ENCODE measurements around the gene C19orf25.
"Not testable (repeated sequence)": the region's sequence is repeated elsewhere in the genome, so short reads cannot be mapped to it uniquely, and the experiment has no call there.

C19orf25 gene

DNA sequence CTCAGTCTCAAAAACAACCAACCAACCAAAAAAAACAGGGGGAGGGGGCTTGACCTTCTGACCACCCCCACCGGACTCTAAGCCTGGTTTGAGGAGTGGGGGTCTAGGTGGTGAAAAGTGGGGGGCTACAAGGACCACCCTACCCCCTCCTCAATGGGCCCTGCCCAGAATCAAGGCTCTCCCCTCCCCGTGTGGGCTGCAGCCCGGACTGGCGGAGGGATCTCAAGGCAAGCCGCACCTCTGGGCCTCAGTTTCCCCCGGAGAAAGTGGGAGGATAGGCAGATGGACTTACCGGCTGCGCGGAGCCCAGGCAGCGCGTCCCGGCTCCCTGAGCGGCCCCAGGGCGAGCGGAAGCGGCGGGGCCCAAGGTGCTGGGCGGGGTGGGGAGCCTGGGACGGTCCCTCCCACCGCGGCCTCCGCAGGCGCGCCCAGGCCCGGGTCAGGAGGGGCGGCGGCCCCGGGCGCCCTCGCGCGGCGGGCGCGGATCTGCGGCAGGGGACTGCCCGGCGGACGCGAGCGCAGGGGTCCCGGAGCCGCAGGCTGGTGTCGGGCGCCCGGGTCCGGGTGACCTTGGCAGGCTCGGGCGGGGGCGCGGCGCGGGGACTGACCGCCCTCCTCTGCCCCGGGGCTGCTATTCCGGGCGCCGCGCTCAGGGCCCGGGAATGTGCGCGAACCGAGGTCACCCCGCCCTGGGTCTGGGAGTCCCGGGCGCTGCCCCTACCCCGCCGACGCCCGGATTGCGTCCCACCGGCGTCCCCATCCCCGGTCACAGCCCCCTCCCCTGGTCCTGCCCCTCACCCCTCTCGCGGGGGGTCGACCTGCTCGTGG lies 33.9 kb upstream of the C19orf25 start, which contains the start of gene ADAMTSL5:
Gene ADAMTSL5 (minus strand): TSS at position 349 of the 828 bp plus-strand sequence. CDS start 2,076 bp downstream, outside the sequence.
- peak; percentile 52 to 77 (median 54) for DNase-seq (ENCODE audit: low read depth in 3 of 3)

DNA sequence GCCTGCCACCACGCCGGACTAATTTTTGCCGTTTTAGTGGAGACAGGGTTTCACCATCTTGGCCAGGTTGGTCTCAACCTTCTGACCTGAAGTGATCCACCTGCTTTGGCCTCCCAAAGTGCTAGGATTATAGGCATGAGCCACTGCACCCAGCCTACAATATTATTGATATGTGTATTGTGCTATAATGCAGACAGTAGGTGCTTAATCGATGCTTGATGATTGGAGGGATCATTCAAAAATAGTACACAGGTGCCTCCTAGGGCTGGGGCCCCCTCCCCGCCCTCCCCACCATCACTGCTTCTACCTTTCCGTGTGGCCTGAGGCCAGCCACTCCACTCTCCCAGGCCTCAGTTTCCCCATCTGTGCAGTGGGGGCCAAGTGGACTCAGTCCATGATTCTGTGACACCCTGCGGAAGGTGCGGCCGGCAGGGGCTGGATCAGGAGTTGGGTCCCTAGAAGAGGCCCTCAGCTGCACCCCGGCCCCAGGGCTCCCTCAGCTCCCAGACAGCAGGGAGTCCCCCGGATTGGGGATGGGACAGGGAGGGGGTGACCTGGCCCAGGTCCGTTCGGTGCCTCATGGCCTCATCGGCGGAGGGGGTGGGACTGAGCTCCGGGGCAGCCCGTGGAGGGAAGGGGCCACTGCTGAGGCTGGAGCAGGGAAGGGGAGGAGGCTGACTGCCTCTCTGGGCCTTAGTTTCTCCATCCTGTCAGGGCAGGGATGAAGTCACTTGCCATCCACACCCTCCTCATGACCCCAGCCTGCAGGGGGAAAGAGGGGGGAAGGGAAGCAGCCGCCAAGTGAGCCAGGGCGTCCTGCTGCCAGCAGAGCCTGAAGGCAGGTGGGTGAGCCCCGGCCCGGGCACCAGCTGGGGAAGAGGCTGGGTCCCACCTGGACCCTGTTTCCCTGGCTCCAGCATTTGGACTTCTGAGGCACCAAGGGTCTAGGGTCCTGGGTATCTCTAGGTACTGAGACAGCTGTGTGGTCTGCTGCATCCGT lies 32.6 kb upstream of the C19orf25 start:
- no peak for DNase-seq (ENCODE audit: low read depth in 3 of 3)

DNA sequence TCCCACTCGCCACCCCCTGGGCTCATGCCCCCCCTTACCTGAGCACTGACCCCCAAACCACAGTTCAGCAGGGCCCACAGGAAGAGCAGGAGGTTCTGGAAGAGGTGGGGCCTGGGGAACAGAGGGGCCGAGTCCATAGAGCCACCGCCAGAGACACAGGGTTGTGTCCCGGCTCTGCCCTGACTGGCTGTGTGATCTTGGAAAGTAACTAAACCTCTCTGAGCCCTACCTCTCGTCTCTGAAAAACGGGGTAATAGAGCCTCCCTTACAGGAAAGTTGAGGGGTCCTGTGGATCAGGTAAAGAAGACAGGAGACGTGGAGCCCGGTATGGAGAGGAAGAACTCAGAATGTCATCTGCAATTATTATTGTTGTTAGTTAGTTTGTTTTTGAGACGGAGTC lies 31.8 kb upstream of the C19orf25 start:
- no peak for DNase-seq (ENCODE audit: low read depth in 3 of 3)

DNA sequence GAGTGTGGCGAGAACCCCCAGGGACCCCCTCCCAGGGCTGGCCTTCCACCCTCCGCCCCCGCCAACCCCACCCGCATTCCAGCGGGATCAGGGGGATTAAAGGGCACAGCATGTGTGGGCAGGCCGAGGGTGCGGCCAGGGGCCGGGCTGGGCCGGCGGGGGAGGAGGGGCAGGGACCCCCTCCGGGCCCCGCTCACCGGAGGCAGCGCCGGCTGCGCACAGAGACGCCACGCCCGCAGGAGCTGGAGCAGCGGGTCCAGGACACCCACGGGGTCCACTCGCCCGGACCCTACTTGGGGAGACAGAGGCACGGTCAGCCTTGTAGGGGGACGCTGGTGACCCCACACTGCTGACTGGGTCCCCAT lies 31.4 kb upstream of the C19orf25 start:
- no peak for DNase-seq (ENCODE audit: low read depth in 3 of 3)

DNA sequence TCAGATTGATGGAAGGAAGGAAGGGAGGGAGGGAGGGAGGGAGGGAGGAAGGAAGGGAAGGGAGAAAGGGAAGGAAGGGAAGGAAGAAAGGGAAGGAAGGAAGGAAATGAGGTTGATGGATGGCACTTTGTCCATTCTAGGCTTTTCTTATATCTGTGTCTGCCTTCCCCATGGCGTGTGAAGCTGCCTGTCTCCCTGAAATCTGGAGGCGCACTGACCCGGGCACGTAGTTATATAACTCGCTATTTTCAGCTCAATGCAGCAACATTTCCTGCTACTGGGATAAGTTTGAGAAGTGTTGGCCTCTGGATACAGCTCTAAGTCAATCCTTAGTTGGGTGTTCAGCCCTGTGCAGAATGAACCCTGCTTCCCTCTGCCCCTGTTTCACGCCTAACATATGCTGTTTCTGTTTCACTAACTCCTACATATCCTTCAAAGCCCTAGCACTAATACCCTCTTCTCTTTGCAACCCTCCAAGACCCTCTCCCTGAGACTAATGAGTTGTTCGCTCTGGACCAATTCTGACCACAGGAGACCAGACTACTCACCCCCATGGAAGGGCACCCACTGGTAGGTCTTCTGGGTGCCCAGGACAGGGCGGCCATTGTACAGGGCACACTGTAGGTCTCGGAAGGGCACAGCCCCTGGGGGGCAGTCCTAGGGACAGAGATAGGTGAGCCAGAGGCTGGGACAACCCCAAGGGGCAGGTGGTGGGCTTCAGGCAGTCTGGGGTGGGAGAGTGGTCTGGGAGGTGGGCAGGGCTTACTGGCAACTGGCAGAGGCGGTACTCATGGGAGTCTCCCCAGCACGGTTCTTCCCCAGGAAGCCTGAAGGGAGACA lies 30.8 kb upstream of the C19orf25 start:
- DNase-seq (ENCODE audit: low read depth in 3 of 3) = no peak

DNA sequence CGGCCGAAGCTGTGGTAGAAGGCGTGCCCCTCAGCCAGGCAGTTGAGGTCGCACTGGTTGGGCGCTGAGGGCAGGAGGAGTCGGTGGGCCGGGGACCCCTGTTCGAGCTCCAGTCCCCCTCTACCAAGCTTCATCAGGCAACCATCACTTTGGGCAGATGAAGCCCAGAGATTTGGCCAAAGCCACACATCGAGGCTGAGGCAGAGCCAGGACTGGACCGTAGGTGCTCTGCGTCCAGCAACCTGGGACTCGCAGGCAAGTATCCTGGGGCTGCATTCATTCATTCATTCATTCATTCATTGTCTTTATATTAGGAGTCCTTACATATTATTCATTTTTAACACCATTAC lies 29.5 kb upstream of the C19orf25 start:
- DNase-seq (ENCODE audit: low read depth in 3 of 3) = no peak

DNA sequence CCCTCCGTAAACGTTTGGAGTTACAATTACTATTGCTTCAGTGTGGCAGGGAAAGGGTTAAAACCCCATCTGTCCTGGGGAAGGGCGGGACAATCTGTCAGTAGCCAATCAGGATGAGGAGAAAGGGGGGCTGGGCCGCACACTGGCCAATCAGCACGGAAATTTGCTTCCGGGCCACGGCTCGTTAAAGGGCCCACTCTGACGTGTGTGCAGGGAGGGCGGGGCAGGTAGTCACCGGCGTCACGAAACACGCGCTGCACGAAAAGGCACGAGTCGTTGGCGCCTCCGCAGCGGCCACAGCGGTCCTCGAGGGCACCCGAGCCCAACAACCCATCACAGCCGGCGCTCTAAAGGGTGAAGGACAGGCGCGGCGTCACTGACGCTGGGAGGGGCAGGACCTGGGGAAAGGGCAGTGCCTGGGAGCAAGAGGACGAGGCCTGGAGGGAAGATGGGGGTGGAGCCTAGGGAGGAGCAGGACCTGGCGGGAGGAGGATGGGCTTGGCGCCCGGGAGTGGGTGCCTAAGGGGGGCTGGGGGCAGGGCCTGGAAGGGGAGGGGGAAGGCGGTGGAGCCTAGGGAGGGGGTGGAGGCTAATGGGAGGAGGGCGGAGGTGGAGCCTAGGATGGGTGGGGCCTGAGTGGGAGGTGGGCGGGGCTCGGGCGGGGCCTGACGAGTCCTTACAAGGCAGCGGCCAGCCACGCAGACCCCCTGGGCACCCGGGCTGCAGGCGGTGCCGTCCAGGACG lies 28.9 kb upstream of the C19orf25 start:
- peak; percentile 82 to 88 (median 87) for DNase-seq (ENCODE audit: low read depth in 3 of 3)

DNA sequence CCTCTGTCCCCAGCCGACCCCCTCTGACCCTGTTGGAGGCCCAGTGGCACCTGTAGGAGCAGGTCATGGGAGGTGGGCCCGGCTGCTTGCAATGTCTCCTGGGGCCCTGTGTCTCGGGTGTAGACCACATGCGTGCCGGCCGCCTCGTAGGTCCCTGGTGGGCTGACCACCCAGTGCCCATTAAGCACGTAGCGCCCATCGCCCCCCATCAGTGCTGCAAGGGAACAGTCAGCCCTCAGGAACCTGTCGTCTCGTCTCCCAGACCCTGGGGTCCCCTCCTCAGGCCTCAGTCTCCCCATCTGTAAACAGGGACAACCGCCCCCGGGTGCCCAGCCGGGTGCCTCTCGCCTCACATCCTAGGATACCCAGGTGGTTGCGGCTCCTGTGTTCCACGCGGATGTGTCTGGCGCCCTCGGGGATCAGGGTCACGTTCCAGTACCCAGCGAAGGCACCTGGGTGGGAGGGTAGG lies 28.2 kb upstream of the C19orf25 start:
- DNase-seq (ENCODE audit: low read depth in 3 of 3) = no peak

DNA sequence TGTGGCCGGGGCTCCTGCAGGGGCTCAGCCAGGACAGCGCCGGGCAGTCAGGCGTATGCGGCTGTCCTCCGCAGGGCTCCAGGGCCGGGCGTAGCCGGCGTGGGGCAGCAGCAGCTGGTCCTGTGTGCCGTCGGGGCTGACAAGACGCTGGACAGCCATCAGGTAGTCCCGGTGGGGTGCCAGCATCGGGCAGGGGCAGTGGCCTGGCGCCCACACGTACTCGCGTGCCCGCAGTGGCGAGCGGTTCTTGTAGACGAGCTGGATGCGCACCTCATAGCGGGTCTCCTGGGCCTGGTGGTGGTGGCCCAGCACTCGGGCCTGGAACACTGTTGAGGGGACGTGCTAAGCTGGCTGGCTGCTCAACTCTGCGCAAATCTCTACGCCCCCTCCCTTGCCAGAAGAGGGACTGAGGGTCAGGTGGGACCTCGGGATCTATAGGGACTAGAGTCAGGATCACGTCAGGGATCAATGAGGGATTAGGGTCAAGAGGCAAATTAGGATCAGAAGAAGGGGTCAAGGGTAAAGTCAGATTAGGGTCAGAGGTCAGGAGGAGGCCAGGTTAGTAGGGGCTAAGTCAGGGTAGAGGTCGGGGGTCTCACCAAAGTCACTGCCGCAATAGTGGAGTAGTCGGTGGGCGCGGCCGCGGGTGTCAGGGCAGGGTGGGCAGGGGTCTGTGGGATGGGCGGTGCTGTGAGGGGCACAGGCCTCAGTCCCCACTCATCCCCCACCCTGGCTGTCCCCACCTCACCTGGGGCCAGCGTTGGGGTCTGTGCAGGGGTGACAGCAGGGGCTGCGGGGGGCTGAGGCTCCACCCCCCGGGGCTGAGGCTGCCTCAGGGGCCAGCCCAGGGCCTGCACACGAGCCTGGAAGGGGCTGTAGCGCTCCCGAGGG lies 27.2 kb upstream of the C19orf25 start:
- DNase-seq (ENCODE audit: low read depth in 3 of 3) = no peak

DNA sequence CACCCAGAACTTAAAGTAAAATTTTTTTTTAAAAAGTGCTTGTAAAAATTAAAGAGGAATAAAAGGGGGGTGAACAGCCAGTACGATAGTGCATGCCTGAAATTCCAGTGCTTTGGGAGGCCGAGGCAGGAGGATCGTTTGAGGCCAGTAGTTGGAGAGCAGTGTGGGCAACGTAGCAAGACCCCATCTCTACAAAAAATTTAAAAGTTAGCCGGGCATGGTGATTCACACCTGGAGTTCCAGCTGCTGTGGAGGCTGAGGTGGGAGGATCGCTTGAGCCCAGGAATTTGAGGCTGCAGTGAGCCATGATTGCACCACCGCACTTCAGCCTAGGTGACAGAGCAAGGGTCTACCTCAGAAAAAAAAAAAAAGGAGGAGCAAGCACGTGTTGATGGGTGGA lies 26.0 kb upstream of the C19orf25 start:
- no peak for DNase-seq (ENCODE audit: low read depth in 3 of 3)

DNA sequence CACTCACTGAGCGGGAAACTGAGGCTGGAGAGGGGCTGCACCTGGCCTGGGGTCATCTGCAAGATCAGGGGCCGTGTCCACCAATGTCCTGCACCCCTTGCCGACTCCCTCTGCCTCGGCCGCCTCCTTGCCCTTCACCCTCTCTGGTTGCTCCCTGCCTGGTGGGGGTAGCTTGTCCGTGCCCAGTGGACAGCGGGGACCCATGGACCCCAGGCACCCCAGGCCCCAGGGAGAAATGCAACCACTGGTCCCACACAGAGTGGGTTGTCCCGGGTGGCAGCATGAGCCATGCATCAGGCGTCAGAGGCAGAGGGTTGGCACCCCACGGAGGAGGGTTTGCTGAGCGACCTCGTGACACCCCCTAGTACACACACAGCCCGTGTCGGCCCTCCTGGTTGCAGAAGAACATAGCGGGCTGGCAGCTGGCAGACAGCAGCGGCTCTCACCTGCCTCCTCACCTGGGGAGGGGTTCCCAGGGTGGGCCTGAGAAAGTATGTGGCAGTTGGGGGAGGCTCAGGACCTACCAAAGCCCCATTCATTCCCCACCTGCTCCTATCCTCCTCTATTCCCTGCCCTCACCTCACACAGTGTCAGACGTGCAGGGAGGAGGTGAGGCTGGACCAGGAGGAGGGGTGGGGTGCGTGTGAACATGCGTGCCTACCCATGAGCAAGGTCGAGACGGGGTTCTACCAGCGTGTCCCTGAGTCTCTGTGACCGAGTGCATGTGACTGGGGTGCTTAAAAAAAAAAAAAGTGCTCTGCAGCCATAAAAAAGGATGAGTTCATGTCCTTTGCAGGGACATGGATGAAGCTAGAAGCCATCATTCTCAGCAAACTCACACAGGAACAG lies 25.1 kb upstream of the C19orf25 start:
- no peak for DNase-seq (ENCODE audit: low read depth in 3 of 3)

DNA sequence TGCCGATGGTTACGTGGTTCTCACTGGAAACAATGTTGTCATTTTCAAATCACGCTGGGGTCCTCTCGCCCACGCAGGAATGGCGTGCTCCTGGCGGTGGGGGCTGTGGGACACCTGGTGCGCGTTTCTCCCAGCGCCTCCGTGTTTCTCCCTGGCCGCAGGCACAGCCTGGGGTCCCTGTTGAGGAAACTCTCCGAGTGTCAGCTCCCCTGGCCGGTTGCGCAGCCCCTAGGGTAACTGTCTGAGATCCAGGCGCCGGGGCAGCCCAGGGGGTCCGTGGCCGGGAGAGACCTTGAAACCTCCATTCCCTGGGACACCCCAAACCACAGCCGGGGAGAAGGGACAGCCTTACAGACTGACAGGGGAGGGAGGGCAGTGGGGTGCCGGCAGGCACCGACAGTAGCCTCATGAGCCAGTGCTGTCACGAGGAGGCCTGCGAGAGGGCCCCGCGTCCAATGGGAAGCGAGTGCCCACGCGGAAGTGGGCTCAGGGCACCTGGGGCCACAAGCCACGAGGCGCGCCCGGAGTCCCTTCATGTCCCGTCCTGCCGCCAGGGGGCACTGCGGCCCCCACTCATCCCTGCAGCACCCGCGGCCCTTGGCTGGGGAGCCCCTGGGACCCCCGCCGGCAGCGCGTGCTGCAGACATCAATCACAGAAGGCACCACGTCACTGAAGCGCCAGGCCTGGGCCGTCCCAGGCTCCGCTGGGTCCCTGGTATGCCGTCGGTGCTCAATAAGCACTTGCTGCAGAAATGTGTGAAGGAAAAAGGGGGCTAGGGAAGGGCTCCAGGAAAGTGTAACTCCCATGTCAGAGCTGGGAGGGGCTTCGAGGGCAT lies 24.3 kb upstream of the C19orf25 start:
- peak; percentile 60 to 71 (median 64) for DNase-seq (ENCODE audit: low read depth in 3 of 3)

DNA sequence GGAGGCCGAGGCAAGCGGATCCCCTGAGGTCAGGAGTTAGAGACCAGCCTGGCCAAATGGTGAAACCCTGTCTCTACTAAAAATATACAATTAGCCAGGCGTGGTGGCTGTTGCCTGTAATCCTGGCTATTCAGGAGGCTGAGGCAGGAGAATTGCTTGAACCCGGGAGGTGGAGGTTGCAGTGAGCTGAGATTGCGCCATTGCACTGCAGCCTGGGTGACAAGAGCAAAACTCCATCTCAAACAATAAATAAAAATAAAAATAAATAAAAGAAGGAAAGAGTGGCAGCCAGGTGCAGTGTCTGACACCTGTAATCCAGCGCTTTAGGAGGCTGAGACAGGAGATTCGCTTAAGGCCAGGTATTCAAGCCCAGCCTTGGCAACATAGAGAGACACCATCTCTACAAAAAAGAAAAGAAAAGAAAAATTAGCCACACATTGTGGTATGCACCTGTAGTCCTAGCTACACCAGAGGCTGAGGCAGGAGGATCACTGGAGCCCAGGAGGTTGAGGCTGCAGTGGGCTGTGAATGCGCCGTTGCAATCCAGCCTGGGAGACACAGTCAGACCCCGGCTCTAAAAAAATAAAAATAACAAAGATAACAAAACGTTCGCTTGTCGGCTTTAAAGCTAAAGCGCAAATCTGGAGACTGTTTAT lies 23.5 kb upstream of the C19orf25 start:
- no peak for DNase-seq (ENCODE audit: low read depth in 3 of 3)

DNA sequence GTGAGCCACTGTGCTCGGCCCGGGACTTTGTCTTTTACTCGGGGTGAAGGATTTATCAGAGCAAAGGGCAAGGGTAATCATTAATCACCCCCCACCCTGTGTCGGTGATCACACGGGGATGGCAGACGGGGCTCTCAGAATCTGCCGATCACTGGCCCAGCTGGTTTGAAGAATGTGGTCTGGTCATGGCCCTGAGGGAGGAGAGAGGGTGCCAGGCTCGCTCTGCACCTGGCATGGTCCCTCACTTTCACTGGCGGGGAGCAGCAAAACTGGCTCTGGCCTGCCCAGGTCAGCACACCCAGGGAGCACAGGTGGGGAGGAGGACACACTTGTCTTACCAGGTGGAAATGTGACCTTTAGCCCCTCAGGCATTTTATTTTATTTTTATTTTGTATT lies 22.2 kb upstream of the C19orf25 start:
- no peak for DNase-seq (ENCODE audit: low read depth in 3 of 3)

DNA sequence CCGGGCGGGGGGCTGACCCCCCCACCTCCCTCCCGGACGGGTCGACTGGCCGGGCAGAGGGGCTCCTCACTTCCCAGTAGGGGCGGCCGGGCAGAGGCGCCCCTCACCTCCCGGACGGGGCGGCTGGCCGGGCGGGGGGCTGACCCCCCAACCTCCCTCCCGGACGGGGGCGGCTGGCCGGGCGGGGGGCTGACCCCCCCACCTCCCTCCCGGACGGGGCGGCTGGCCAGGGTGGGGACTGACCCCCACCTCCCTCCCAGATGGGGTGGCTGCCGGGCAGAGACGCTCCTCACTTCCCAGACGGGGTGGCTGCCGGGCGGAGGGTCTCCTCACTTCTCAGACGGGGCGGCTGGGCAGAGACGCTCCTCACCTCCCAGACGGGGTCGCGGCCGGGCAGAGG lies 20.2 kb upstream of the C19orf25 start:
- DNase-seq (ENCODE audit: low read depth in 3 of 3) = not testable (repeated sequence)

DNA sequence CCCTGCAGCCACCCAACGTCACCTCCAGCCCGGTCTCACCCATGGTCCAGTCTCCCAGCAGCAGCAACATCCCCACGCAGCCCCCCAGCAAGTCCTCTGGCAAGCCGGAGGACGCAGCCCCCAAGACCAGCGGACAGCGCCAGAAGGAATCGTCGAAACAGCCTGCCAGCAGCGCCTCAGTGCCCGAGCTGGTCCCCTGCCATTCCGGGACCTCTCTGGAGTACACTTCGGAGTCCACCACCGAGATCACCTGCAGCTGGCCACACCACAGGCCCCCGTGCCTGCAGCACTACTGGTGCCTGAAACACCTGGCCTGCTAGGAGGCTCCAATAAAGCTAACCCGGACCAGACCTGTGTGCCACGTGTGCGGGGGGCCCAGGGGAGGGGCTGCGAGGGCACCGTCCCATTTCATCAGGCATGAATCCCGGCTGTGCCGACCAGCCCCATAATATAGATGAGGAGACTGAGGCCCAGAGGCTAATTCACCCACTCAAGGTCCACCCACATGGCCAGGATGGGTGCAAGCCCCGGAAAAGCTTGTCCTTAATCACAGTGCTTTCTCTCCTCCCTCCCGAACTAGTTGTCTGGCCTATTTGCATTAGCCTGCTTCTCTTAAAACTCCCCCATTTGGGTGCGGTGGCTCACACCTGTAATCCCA lies 18.7 kb upstream of the C19orf25 start:
- no peak for DNase-seq (ENCODE audit: low read depth in 3 of 3)
